ENCODE measurements around the gene ZMYND10. TPM values are rescaled to one million over a fixed set of nuclear protein-coding genes. Genes with fewer than 3 reads are reported as not detected.

ZMYND10 gene
- total RNA-seq, 1 donor from 2014 or later, result not detected

DNA sequence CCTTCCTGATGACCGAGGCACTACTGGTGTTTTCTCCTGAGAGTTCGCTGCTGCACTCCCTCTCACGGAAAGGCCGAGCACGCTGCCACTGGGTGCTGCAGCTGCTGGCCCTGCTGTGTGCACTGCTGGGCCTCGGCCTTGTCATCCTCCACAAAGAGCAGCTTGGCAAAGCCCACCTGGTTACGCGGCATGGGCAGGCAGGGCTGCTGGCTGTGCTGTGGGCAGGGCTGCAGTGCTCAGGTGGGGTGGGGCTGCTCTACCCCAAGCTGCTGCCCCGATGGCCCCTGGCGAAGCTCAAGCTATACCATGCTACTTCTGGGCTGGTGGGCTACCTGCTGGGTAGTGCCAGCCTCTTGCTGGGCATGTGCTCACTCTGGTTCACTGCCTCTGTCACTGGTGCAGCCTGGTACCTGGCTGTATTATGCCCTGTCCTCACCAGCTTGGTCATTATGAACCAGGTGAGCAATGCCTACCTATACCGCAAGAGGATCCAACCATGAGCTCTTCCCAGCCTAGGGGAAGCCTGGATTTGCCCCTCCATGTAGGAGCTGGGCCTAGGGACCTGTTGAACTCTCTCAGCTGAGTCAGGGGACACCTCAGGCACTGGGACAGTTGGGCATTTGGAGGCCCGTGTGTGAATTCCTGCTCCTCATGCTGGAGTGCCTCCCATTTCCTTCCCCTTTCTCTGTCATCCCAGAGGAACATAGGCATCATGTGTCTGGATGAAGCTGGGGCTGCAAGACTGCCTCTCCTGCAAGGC lies 7.9 kb upstream of the ZMYND10 start:
- Mint-ChIP-seq H3K9me3 (ENCODE audit: unreplicated experiment) (no peaks in the 10 kb centered on the region), H3K4me3 (ENCODE audit: unreplicated experiment) (no peak overlapping the region), H3K27me3 (ENCODE audit: unreplicated experiment) (peaks cover 8% of the 10 kb centered on the region), H3K27ac (ENCODE audit: unreplicated experiment) (no peak overlapping the region), H3K36me3 (ENCODE audit: low read depth, unreplicated experiment) (peaks cover 18% of the 10 kb centered on the region), H3K4me1 (ENCODE audit: unreplicated experiment) (peaks cover 34% of the 10 kb centered on the region)
- no peak for DNase-seq (ENCODE audit: low spot score)
- TF ChIP-seq CTCF (IDR thresholded peaks at IDR 0.05; ENCODE audit: unreplicated experiment), result no peak

DNA sequence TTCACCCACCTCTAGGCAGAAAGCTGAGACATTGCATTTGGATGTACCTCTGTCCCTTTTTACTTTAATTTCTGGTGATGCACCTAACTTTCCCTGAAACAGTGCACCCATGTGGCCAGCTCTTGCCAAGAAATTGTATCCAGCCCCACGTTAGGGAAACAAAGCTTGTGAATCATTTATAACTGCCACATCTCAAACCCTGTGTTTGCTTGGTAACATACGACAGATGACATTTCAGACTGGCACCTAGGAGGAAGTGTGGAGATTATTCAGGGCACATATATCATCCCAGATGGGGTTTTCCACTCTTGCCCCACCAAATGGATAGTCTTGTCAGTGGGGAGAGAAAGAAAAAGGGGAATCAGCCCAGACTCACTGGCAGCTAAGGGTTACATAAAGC lies 7.2 kb upstream of the ZMYND10 start:
- H3K36me3 Mint-ChIP-seq (ENCODE audit: low read depth, unreplicated experiment), result peaks cover 14% of the 10 kb centered on the region
- peaks cover 28% of the 10 kb centered on the region for H3K4me1 Mint-ChIP-seq (ENCODE audit: unreplicated experiment)
- H3K9me3 Mint-ChIP-seq (ENCODE audit: unreplicated experiment), result no peaks in the 10 kb centered on the region
- peaks cover 5% of the 10 kb centered on the region for H3K27me3 Mint-ChIP-seq (ENCODE audit: unreplicated experiment)
- no peak for DNase-seq (ENCODE audit: low spot score)
- TF ChIP-seq CTCF (IDR thresholded peaks at IDR 0.05; ENCODE audit: unreplicated experiment), result no peak
- no peak overlapping the region for H3K4me3 Mint-ChIP-seq (ENCODE audit: unreplicated experiment)
- H3K27ac Mint-ChIP-seq (ENCODE audit: unreplicated experiment), result no peak overlapping the region

- no peak overlapping the region for H3K27ac Mint-ChIP-seq (ENCODE audit: unreplicated experiment)
- no peak for TF ChIP-seq CTCF (IDR thresholded peaks at IDR 0.05; ENCODE audit: unreplicated experiment)
- peaks cover 10% of the 10 kb centered on the region for H3K36me3 Mint-ChIP-seq (ENCODE audit: low read depth, unreplicated experiment)
- peaks cover 13% of the 10 kb centered on the region for H3K4me1 Mint-ChIP-seq (ENCODE audit: unreplicated experiment)
- peak overlapping the region; percentile 12 for H3K4me3 Mint-ChIP-seq (ENCODE audit: unreplicated experiment)
- peaks cover 5% of the 10 kb centered on the region for H3K27me3 Mint-ChIP-seq (ENCODE audit: unreplicated experiment)
- no peaks in the 10 kb centered on the region for H3K9me3 Mint-ChIP-seq (ENCODE audit: unreplicated experiment)
- DNase-seq (ENCODE audit: low spot score), result no peak
These were observed 5.8 kb upstream of the ZMYND10 start for GRCh38 chr3:50351323-50351697.

GRCh38 chr3:50350527-50351322 lies 5.2 kb upstream of the ZMYND10 start, which contains the start of the genes CYB561D2 and NPRL2:
Gene CYB561D2 (plus strand): TSS chr3:50350862. CDS start chr3:50351434, 572 bp downstream.
Gene NPRL2 (minus strand): TSS chr3:50350775. CDS start chr3:50350652, 123 bp downstream.
- no peaks in the 10 kb centered on the region for H3K9me3 Mint-ChIP-seq (ENCODE audit: unreplicated experiment)
- DNase-seq (ENCODE audit: low spot score), result peak; percentile 79
- H3K27me3 Mint-ChIP-seq (ENCODE audit: unreplicated experiment), result peaks cover 8% of the 10 kb centered on the region
- H3K27ac Mint-ChIP-seq (ENCODE audit: unreplicated experiment), result peak within 1 kb of the TSS; percentile 68
- peaks cover 16% of the 10 kb centered on the region for H3K4me1 Mint-ChIP-seq (ENCODE audit: unreplicated experiment)
- H3K4me3 Mint-ChIP-seq (ENCODE audit: unreplicated experiment), result peak within 1 kb of the TSS; percentile 91
- TF ChIP-seq CTCF (IDR thresholded peaks at IDR 0.05; ENCODE audit: unreplicated experiment), result no peak
- H3K36me3 Mint-ChIP-seq (ENCODE audit: low read depth, unreplicated experiment), result peaks cover 10% of the 10 kb centered on the region

DNA sequence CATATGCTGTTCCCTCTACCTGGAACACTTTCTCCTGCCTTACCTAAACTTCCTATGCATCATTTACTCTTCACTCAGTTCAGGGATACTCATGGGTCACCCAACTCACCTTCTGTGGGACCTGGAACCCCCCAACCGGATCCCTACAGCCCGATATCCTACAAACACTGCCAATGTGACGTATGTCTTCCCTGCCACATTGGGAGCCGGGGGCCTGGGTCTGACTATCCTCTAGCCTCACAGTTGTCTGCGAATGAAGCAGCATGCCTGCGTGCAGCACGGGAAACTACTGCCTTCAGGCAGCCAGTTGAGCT lies 4.6 kb upstream of the ZMYND10 start:
- Mint-ChIP-seq H3K4me3 (ENCODE audit: unreplicated experiment) (peak overlapping the region; percentile 91), H3K9me3 (ENCODE audit: unreplicated experiment) (no peaks in the 10 kb centered on the region), H3K36me3 (ENCODE audit: low read depth, unreplicated experiment) (peaks cover 10% of the 10 kb centered on the region), H3K4me1 (ENCODE audit: unreplicated experiment) (peaks cover 16% of the 10 kb centered on the region), H3K27me3 (ENCODE audit: unreplicated experiment) (peaks cover 8% of the 10 kb centered on the region), H3K27ac (ENCODE audit: unreplicated experiment) (peak overlapping the region; percentile 68)
- DNase-seq (ENCODE audit: low spot score), result no peak
- no peak for TF ChIP-seq CTCF (IDR thresholded peaks at IDR 0.05; ENCODE audit: unreplicated experiment)

Measured in endothelial cell (in vitro differentiated cells).